ENCODE data around the gene CLEC3A.
"Not testable (repeated sequence)": the region's sequence is repeated elsewhere in the genome, so short reads cannot be mapped to it uniquely, and the experiment has no call there.

CLEC3A gene

GRCh38 chr16:78028018-78028417, 5.7 kb downstream of the CLEC3A start:
- no peak for DNase-seq (ENCODE audit: low spot score)

- no peak for DNase-seq (ENCODE audit: low spot score)
These were observed 12.2 kb downstream of the CLEC3A start for GRCh38 chr16:78034530-78034929.

GRCh38 chr16:78035012-78035411, 12.7 kb downstream of the CLEC3A start:
- DNase-seq (ENCODE audit: low spot score) = no peak

GRCh38 chr16:78040396-78040795, 18.0 kb downstream of the CLEC3A start:
- no peak for DNase-seq (ENCODE audit: low spot score)

- no peak for DNase-seq (ENCODE audit: low spot score)
These were observed 23.7 kb downstream of the CLEC3A start for GRCh38 chr16:78045865-78046581.

DNA sequence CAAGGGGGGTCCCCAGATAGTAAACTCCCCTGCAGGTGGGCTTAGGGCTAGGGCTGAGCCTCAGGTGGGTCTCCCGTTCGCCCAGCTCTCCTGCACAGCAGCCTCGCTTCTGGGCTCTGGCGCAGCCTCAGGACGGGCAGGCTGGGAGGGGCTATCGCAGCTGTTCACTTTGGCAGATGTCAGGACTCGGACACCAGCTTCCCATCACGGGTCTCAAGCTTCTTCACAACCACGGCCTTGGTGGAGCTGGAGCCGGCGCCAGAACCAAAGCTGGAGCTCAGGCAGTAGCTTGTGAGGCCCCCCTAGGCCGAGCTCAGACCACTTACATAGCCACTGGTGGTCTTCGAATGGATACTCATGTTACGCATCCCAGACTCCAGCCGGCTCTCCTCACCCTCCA, 26.0 kb downstream of the CLEC3A start:
- DNase-seq (ENCODE audit: low spot score) = no peak

GRCh38 chr16:78050734-78051400, 28.5 kb downstream of the CLEC3A start:
- DNase-seq (ENCODE audit: low spot score) = no peak

DNA sequence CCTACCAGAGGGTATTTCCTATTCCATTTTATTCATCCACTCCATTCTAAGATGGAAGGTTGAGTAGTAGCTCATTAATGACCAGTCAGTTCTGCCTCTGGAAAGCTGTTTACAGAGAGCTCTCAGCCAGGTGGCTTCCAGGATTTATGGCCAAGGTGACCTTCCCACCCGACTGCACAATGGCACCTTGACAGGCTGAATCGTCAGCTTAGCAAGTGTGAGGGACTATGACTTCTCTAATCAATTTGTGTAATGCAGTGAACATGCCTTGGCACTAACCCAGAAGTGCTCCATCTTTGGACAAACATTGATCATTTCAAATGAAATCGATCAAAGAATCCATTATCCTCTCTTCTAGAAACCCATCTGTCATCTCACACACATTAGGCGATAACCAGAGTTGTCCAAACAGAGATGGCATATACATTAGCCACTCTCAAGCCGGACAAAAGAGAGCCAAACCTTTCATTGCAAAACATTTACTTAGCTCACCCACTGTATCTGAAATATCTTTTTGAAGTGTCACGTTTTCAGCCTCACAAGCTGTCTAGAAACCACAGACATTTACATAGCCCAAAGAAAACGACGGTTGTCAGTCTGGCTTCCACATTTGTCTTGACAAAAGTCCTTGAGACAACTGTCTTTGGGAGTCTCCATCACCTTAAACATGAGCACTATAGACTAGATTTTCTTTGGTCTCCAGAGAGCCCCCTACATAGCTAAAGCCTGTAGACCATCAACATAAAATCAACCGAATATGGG, 35.6 kb downstream of the CLEC3A start:
- DNase-seq (ENCODE audit: low spot score) = no peak

- not testable (repeated sequence) for DNase-seq (ENCODE audit: low spot score)
These were observed 37.5 kb downstream of the CLEC3A start for GRCh38 chr16:78059806-78060205.

DNA sequence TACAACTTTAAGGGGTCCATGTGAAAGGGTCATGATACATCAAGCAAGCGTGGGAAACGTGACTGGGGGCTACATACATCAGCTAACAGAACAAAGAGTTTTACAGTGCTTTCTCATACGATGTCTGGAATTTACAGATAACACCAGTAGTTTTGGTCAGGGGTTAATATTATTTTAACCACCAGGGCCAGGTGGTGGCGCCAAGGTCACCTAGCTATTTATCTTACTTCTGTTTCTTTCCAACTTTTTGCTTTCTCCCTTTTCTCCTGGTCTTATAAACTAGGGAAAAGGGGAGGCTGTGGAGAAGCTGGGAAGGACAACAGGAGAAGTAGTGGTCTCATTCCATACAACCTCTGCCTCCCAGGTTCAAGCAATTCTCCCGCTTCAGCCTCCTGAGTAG, 37.9 kb downstream of the CLEC3A start:
- no peak for DNase-seq (ENCODE audit: low spot score)

GRCh38 chr16:78060809-78061208, 38.5 kb downstream of the CLEC3A start:
- DNase-seq (ENCODE audit: low spot score) = no peak

DNA sequence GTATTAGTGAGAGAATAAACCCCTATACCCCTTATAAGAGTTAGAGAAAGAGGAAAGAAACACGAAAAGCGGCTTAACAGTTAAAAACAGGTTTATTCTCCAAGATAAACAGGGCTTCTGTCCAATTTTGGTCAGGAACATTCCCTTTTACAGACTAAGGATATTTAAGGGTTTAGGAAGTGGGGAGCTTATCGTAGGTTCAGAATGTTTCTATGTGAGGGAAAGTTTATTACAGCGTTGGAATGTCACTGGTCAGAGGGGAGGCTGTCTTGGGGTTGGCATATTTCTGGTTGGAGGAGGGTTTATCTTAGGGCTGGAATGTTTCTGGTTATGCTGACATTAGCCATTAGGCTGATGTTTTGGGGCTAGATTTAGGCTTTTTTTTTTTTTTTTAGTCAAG, 43.0 kb downstream of the CLEC3A start:
- DNase-seq (ENCODE audit: low spot score) = no peak

DNA sequence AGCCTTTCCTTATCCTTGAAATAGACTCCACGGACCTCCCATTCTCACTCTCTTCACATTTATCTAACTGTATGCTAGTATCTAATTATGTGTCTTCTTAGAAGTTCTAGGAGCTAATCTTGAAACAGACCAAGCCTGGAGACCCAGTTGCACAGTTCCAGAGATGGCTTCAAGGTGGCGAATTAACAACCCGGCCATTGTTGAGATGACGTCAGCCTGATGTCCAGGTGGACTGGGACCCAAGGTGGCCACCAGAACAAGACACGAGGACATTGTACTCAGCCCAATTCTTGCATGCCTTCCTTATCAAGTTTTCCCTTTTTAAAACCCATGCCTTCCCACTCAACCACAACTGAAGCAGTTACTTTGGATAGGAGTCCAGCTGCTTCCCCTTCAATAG, 47.6 kb downstream of the CLEC3A start:
- DNase-seq (ENCODE audit: low spot score) = no peak

DNA sequence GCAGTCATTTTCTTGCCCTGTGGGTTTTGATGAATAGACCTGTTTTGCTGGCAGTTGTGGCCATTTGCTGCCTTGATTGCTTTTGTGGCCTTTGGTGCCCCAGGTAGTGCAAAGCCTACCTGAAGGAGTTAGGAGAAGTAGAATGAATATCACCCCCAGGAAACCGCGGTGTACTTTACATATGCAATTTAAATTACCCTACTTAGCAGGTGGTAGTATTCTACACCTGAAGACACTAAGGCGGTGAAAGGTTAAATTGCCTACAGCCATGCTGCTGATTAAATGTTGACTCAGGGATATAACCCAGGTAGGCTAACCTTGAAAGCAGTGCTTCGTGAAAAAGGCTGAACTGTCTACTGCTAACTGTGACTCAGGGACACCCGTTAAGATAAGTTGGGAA, 49.9 kb downstream of the CLEC3A start:
- DNase-seq (ENCODE audit: low spot score) = no peak

DNA sequence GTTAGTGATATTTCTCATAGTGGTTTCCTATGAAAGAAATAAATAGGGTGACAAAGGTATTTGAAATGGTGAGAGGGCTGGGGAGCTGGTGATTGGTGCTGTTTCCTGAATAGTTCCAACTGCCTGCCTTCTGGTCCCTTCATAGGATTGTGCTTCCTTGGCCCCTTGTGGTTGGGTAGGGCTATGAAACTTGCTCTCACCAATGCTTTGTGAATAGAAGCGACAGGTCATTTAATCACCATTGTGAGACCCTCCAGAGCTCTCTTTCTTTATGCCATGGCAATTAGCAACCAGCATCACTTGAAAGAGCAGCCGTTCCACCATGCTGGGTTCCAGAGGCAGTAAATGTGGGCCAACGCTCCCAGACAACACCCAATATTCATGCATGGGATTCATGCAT, 53.5 kb downstream of the CLEC3A start:
- DNase-seq (ENCODE audit: low spot score) = no peak

GRCh38 chr16:78081341-78081740, 59.0 kb downstream of the CLEC3A start:
- no peak for DNase-seq (ENCODE audit: low spot score)
